Mesendoderm (in vitro differentiated cells): ENCODE measurements around the gene MCU. TPM values are rescaled to one million over a fixed set of nuclear protein-coding genes. Genes with fewer than 3 reads are reported as not detected.
"Not testable (repeated sequence)": the region's sequence is repeated elsewhere in the genome, so short reads cannot be mapped to it uniquely, and the experiment has no call there.

Experiments
- DNase-seq: peaks from one replicate; pipeline ENCODE4 v3.0.0; 2013
- H2AK5ac ChIP-seq: 2 replicates; pipeline ENCODE4 v1.6.1; 2013; ENCODE audit warnings: low read length, inconsistent platforms
- H2BK120ac ChIP-seq: 2 replicates; pipeline ENCODE4 v1.6.1; 2013; ENCODE audit warnings: low read depth, mild to moderate bottlenecking, low read length, moderate library complexity, mixed read lengths
- H2BK15ac ChIP-seq: replicated peaks from 2 replicates; pipeline ENCODE4 v1.6.1; 2013; ENCODE audit warnings: low read depth, mild to moderate bottlenecking, moderate library complexity
- H2BK5ac ChIP-seq: 2 replicates; pipeline ENCODE4 v1.6.1; 2013; ENCODE audit warnings: low read length, inconsistent platforms
- H3K18ac ChIP-seq: 2 replicates; pipeline ENCODE4 v1.6.1; 2013; ENCODE audit warnings: mild to moderate bottlenecking, low read length, mixed read lengths
- H3K23ac ChIP-seq: one replicate; pipeline ENCODE4 v1.6.1; 2013; ENCODE audit warnings: low read length
- H3K27ac ChIP-seq: 2 replicates; pipeline ENCODE4 v1.5.1; 2013; ENCODE audit warnings: low read depth, mild to moderate bottlenecking, inconsistent platforms, low read length, moderate library complexity
- H3K27me3 ChIP-seq: 2 replicates; pipeline ENCODE4 v1.6.1; 2013; ENCODE audit warnings: low read length, control low read depth, mild to moderate bottlenecking, inconsistent platforms; ENCODE audit not compliant: insufficient read depth, poor library complexity
- H3K36me3 ChIP-seq: 2 replicates; pipeline ENCODE4 v1.6.1; 2013; ENCODE audit warnings: low read length, inconsistent platforms; ENCODE audit not compliant: control insufficient read depth, insufficient read depth
- H3K4ac ChIP-seq: one replicate; pipeline ENCODE4 v1.6.1; 2013; ENCODE audit warnings: low read depth, mild to moderate bottlenecking, low read length, moderate library complexity
- H3K4me1 ChIP-seq: 2 replicates; pipeline ENCODE4 v1.6.1; 2013; ENCODE audit warnings: low read depth, low read length, inconsistent platforms; ENCODE audit not compliant: control insufficient read depth
- H3K4me2 ChIP-seq: 2 replicates; pipeline ENCODE4 v1.6.1; 2013; ENCODE audit warnings: low read length
- H3K4me3 ChIP-seq: 2 replicates; pipeline ENCODE4 v1.5.1; 2013; ENCODE audit warnings: mild to moderate bottlenecking, low read length
- H3K56ac ChIP-seq: one replicate; pipeline ENCODE4 v1.6.1; 2013; ENCODE audit warnings: low read length
- H3K79me1 ChIP-seq: 2 replicates; pipeline ENCODE4 v1.6.1; 2013; ENCODE audit warnings: low read length, inconsistent platforms
- H3K79me2 ChIP-seq: 2 replicates; pipeline ENCODE4 v1.6.1; 2013; ENCODE audit warnings: mild to moderate bottlenecking, low read length; ENCODE audit not compliant: control insufficient read depth, insufficient read depth
- H3K9ac ChIP-seq: 2 replicates; pipeline ENCODE4 v1.6.1; 2013; ENCODE audit warnings: low read length, inconsistent platforms
- H4K5ac ChIP-seq: one replicate; pipeline ENCODE4 v1.6.1; 2013; ENCODE audit warnings: low read length
- H4K8ac ChIP-seq: one replicate; pipeline ENCODE4 v1.6.1; 2013; ENCODE audit warnings: low read depth, mild to moderate bottlenecking, control low read depth, low read length, moderate library complexity
- WGBS: extraction: QIAGEN DNeasy Blood & Tissue Kit; methylation state at CpG from one replicate; pipeline ENCODE4 v1.1.7; 2013; ENCODE audit warnings: low lambda C conversion rate, missing lambda C conversion rate; ENCODE audit not compliant: insufficient coverage; ENCODE audit errors: extremely low coverage; 5-methylcytosine and 5-hydroxymethylcytosine counted together
- polyA plus RNA-seq, 2 experiments: library from polyadenylated mRNA; stranded (reverse); fragments of 200-250 nt; gene quantifications; one replicate each; pipeline ENCODE4 v1.2.3, GENCODE V29; 2013

Gene MCU
- 30.9 TPM for polyA plus RNA-seq (2013, experiment 1 of 2)
- polyA plus RNA-seq (2013, experiment 2 of 2): 32.3 TPM

GRCh38 chr10:72691863-72692743 is at the start of gene MCU:
Gene MCU (plus strand): TSS chr10:72692143. CDS start chr10:72692152, 9 bp downstream.
- Histone ChIP-seq H4K5ac (no peak within 1 kb of the TSS), H3K4me3 (peak within 1 kb of the TSS; percentile 95), H3K79me1 (peaks cover 9% of the 10 kb centered on the region), H3K18ac (peak within 1 kb of the TSS; percentile 97), H3K23ac (peak within 1 kb of the TSS; percentile 45), H3K56ac (peak within 1 kb of the TSS; percentile 96), H3K4me2 (peak within 1 kb of the TSS; percentile 97), H4K8ac (no peak within 1 kb of the TSS), H3K9ac (peak within 1 kb of the TSS; percentile 81), H2BK5ac (no peak within 1 kb of the TSS), H2BK120ac (peak within 1 kb of the TSS; percentile 7), H3K36me3 (no peaks in the 10 kb centered on the region), H2AK5ac (no peak within 1 kb of the TSS), H3K4ac (peak within 1 kb of the TSS; percentile 98), H3K27me3 (no peaks in the 10 kb centered on the region), H2BK15ac (no peak within 1 kb of the TSS), H3K27ac (peak within 1 kb of the TSS; percentile 41), H3K4me1 (peaks cover 3% of the 10 kb centered on the region), H3K79me2 (peaks cover 33% of the 10 kb centered on the region)
- no CpG with 5 or more reads among the region's 83 CpGs for WGBS
- DNase-seq: peak; percentile 98

- no peak overlapping the region for H4K8ac ChIP-seq
- no peak overlapping the region for H3K4ac ChIP-seq
- H3K36me3 ChIP-seq: no peaks in the 10 kb centered on the region
- no peak overlapping the region for H4K5ac ChIP-seq
- H2AK5ac ChIP-seq: no peak overlapping the region
- H3K79me2 ChIP-seq: no peaks in the 10 kb centered on the region
- H2BK120ac ChIP-seq: no peak overlapping the region
- no peak overlapping the region for H3K4me2 ChIP-seq
- no peaks in the 10 kb centered on the region for H3K4me1 ChIP-seq
- H3K23ac ChIP-seq: no peak overlapping the region
- no peaks in the 10 kb centered on the region for H3K79me1 ChIP-seq
- H3K4me3 ChIP-seq: no peak overlapping the region
- no peaks in the 10 kb centered on the region for H3K27me3 ChIP-seq
- no peak overlapping the region for H3K18ac ChIP-seq
- H3K27ac ChIP-seq: no peak overlapping the region
- DNase-seq: no peak
- no peak overlapping the region for H3K56ac ChIP-seq
- no peak overlapping the region for H2BK15ac ChIP-seq
- no peak overlapping the region for H2BK5ac ChIP-seq
- no CpG with 5 or more reads among the region's 5 CpGs for WGBS
- no peak overlapping the region for H3K9ac ChIP-seq
Observed at GRCh38 chr10:72642318-72642717, 49.6 kb upstream of the MCU start.

- WGBS: no CpG with 5 or more reads among the region's 2 CpGs
- H3K4ac ChIP-seq: no peak overlapping the region
- H3K27ac ChIP-seq: no peak overlapping the region
- no peaks in the 10 kb centered on the region for H3K79me2 ChIP-seq
- no peaks in the 10 kb centered on the region for H3K36me3 ChIP-seq
- no peaks in the 10 kb centered on the region for H3K27me3 ChIP-seq
- no peak overlapping the region for H4K5ac ChIP-seq
- H3K23ac ChIP-seq: no peak overlapping the region
- no peak overlapping the region for H2AK5ac ChIP-seq
- H2BK15ac ChIP-seq: no peak overlapping the region
- H3K9ac ChIP-seq: no peak overlapping the region
- H3K4me2 ChIP-seq: no peak overlapping the region
- no peak overlapping the region for H3K56ac ChIP-seq
- no peak overlapping the region for H2BK120ac ChIP-seq
- H4K8ac ChIP-seq: no peak overlapping the region
- no peak overlapping the region for H3K18ac ChIP-seq
- DNase-seq: peak; percentile 51
- H3K4me3 ChIP-seq: no peak overlapping the region
- no peaks in the 10 kb centered on the region for H3K79me1 ChIP-seq
- H2BK5ac ChIP-seq: no peak overlapping the region
- H3K4me1 ChIP-seq: no peaks in the 10 kb centered on the region
Observed at GRCh38 chr10:72645263-72645858, 46.6 kb upstream of the MCU start.

- H3K23ac ChIP-seq, DNase-seq, H3K79me2 ChIP-seq, H3K4me2 ChIP-seq, H3K27ac ChIP-seq, H3K27me3 ChIP-seq, H3K56ac ChIP-seq, H3K36me3 ChIP-seq, H2BK5ac ChIP-seq, H3K18ac ChIP-seq, H3K9ac ChIP-seq, H3K4ac ChIP-seq, H2AK5ac ChIP-seq, H3K79me1 ChIP-seq, H4K5ac ChIP-seq, H3K4me1 ChIP-seq, H2BK120ac ChIP-seq, H2BK15ac ChIP-seq, H3K4me3 ChIP-seq, H4K8ac ChIP-seq: not testable (repeated sequence)
- WGBS: no CpG with 5 or more reads among the region's 3 CpGs
Observed at GRCh38 chr10:72646971-72647370, 45.0 kb upstream of the MCU start.

DNA sequence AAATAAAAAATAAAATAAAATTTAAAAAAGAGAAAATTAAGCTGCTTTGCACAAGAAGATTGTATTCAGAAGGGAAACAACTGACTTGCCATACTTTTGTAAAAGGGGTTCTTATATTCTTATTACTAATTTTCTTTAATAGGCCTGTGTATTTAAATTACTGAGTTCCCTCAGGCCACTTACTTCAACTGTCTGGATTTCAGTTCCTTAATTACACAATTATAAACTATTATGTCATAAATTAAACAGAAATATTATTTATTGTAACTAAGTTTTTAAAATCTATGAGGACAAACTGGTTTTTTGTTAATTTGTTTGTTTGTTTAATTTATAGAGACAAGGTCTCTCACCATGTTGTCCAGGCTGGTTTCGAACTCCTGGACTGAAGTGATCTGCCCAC is 43.6 kb upstream of the MCU start:
- Histone ChIP-seq H4K5ac (no peak overlapping the region), H4K8ac (no peak overlapping the region), H3K4me3 (no peak overlapping the region), H3K18ac (no peak overlapping the region), H3K79me2 (no peaks in the 10 kb centered on the region), H3K27ac (no peak overlapping the region), H2AK5ac (no peak overlapping the region), H2BK120ac (no peak overlapping the region), H3K36me3 (no peaks in the 10 kb centered on the region), H3K9ac (no peak overlapping the region), H3K4me1 (no peaks in the 10 kb centered on the region), H3K56ac (no peak overlapping the region), H2BK15ac (no peak overlapping the region), H3K23ac (no peak overlapping the region), H3K4ac (no peak overlapping the region), H3K79me1 (no peaks in the 10 kb centered on the region), H3K4me2 (no peak overlapping the region), H2BK5ac (no peak overlapping the region), H3K27me3 (no peaks in the 10 kb centered on the region)
- no peak for DNase-seq
- no CpG with 5 or more reads among the region's 1 CpG for WGBS
